Liver (tissue), 2 donors: Measurements from ENCODE around the gene BPGM.

Experiments
- FOXA1 ChIP-seq: IDR thresholded peaks from 2 replicates; pipeline ENCODE4 v1.6.1; 2016; ENCODE audit warnings: antibody characterized with exemption
- YY1 ChIP-seq: IDR thresholded peaks from 2 replicates; pipeline ENCODE4 v1.6.1; 2016; ENCODE audit warnings: antibody characterized with exemption, mild to moderate bottlenecking
- TF ChIP-seq, protein P1 (sequence below): fragments of 150-350 bp; IDR thresholded peaks from 2 replicates; pipeline ENCODE4 v1.5.1; 2017; ENCODE audit warnings: improper control_type of control experiment, low read depth, low read length; ENCODE audit not compliant: missing input control
- donor health status: healthy.

DNA sequence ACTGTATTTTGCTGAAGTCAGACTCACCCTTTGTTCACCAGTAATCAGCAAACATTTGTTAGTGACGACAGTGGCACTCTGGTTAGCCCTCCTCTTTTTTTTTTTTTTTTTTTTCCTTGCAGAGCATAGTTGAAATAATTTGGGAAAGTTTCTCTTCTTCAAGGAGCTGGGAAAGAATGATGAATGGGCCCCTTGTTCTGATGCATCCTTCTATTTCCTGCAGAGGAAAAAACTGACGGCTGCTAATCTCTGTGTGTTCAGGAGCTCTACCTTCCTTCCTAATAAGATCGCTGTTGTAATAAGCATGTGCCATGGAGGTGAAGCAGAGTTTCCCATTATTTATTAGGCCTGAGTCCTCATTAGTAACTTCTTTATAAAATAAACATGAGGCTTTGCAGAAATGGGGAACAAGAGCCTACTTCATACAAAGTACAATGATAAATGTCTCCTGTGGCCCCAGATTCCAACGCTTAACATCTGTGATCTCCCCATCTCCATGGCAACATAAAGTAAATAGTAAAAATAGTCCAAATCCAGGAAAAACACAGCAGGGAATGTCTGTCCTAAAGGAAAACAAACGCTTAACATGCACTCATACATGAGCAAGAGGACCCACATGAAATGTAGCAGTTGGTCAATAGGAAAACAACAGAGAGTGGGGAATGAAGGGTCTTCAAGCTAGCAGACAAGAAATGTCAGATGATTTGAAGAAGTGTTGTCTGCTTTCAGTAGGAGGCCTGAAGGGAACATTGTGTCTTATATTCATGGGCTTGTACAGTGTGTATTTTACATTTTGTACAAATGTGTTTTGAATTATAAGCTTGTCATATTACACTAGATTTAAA lies 73.7 kb downstream of the BPGM start:
- TF ChIP-seq, protein P1, sequence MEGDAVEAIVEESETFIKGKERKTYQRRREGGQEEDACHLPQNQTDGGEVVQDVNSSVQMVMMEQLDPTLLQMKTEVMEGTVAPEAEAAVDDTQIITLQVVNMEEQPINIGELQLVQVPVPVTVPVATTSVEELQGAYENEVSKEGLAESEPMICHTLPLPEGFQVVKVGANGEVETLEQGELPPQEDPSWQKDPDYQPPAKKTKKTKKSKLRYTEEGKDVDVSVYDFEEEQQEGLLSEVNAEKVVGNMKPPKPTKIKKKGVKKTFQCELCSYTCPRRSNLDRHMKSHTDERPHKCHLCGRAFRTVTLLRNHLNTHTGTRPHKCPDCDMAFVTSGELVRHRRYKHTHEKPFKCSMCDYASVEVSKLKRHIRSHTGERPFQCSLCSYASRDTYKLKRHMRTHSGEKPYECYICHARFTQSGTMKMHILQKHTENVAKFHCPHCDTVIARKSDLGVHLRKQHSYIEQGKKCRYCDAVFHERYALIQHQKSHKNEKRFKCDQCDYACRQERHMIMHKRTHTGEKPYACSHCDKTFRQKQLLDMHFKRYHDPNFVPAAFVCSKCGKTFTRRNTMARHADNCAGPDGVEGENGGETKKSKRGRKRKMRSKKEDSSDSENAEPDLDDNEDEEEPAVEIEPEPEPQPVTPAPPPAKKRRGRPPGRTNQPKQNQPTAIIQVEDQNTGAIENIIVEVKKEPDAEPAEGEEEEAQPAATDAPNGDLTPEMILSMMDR, result no peak
- TF ChIP-seq FOXA1 (no peak), YY1 (no peak)
